Endometrial microvascular endothelial cells (primary cell): ENCODE data around the gene PIK3C2G. TPM values are rescaled to one million over a fixed set of nuclear protein-coding genes. Genes with fewer than 3 reads are reported as not detected.

Experiments
- total RNA-seq: library from RNA; depleted of rRNA; stranded (reverse); fragments of >200 nt; gene quantifications from one replicate; pipeline ENCODE4 v1.2.3, GENCODE V29; 2015; ENCODE audit errors: inconsistent ontology term

PIK3C2G gene
- total RNA-seq, 1 donor from 2014 or later = not detected

Other genes with a start within 250 kb of the PIK3C2G start
- gene RERGL, start 171.3 kb upstream of the PIK3C2G start, total RNA-seq = not detected